ENCODE data around the gene KIAA0513. TPM values are rescaled to one million over a fixed set of nuclear protein-coding genes. Genes with fewer than 3 reads are reported as not detected.

KIAA0513 gene
- total and polyA plus RNA-seq, 2 of the 13 experiments (the other 11 are each of a cell fraction or from before 2014, with no cell fraction given): 1.8 TPM

- TF ChIP-seq LBX2 (CRISPR knock-in tag; IDR thresholded peaks at IDR 0.05; ENCODE audit: borderline replicate concordance): no peak
- TF ChIP-seq ZNF136 (CRISPR knock-in tag; IDR thresholded peaks at IDR 0.05; ENCODE audit: low read depth): no peak
Measured at GRCh38 chr16:85084841-85085510, 57.4 kb downstream of the KIAA0513 start (continued).

DNA sequence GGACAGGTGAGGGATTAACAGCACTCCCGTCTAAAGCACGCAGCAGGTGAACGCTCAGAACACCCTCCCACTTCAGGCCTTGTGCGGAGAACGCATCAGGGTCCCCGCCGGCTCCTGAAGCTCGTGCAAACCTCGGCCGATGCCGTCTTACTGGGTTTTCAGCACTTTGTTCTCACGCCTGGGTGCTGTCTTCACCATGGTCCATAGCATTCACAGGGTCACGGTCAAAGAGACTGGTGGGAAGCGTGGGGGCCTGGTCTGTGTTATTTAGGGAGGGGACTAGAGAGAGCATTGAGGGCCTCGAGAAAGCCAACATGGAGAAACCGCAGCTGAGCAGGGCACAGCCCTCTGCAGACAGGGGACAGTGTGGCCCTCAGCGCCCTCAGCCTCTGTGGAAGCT, 58.1 kb downstream of the KIAA0513 start:
- BruUV-seq (replicated peaks): no TSS peak
- ATAC-seq (no peak), FAIRE-seq (no peak), DNase-seq (ENCODE audit: low spot score) (no peak)
- Histone ChIP-seq H3K4me1 (ENCODE audit: insufficient read depth, low read length) (peaks cover 7% of the 10 kb centered on the region; the same call in 1 of the 2 replicates), H4K20me1 (ENCODE audit: insufficient read depth, low read length) (no peaks in the 10 kb centered on the region; the same call in 1 of the 2 replicates), H3K4me2 (ENCODE audit: low read depth, low read length) (no peak overlapping the region), H3K27me3 (ENCODE audit: control insufficient read depth in 1 of 2, insufficient read depth in 2 of 2, low read length in 2 of 2) (peaks cover 28 to 84% of the 10 kb centered on the region in 2 experiments), H3K9me3 (ENCODE audit: low read length) (no peaks in the 10 kb centered on the region), H3K79me2 (ENCODE audit: insufficient read depth, low read length) (no peaks in the 10 kb centered on the region), H3K27ac (ENCODE audit: extremely low read length, insufficient read depth, low read length) (no peak overlapping the region), H3K9ac (ENCODE audit: insufficient read depth, low read depth, low read length) (no peak overlapping the region), H2AFZ (ENCODE audit: low read length) (no peak overlapping the region), H3K36me3 (replicated peaks in 1 of 2; ENCODE audit: control insufficient read depth in 1 of 2, insufficient read depth in 2 of 2, low read length in 2 of 2) (no peaks in the 10 kb centered on the region), H3K4me3 (replicated peaks in 1 of 3; ENCODE audit: insufficient read depth in 1 of 3, low read depth in 2 of 3, low read length in 3 of 3) (no peak overlapping the region)
- WGBS (ENCODE audit: low lambda C conversion rate): 65% methylated on average over 17 of the region's 17 CpGs
- ChIA-PET POLR2A (interaction anchor here (1.3 kb wide), 1 partner anchor 109 kb away, joined by 4 read pairs; no protein-coding TSS in a partner anchor), CTCF (ENCODE audit: low intra/inter-chr PET ratio, low total read pairs) (interaction anchor here (1.7 kb wide), 1 partner anchor 160 kb away, joined by 6 read pairs; no protein-coding TSS in a partner anchor)
- TF ChIP-seq SP1 (IDR thresholded peaks at IDR 0.05) (no peak), SP1 (CRISPR knock-in tag; IDR thresholded peaks at IDR 0.05) (no peak), PCBP1 (IDR thresholded peaks at IDR 0.05; ENCODE audit: borderline replicate concordance, low read depth, low read length) (no peak), KLF6 (CRISPR knock-in tag; IDR thresholded peaks at IDR 0.05) (no peak), E2F1 (CRISPR knock-in tag; IDR thresholded peaks at IDR 0.05) (no peak), MZF1 (CRISPR knock-in tag; IDR thresholded peaks at IDR 0.05; ENCODE audit: borderline replicate concordance) (no peak), GABPA (IDR thresholded peaks at IDR 0.05; ENCODE audit: low read depth, low read length) (no peak), GABPA (CRISPR knock-in tag; IDR thresholded peaks at IDR 0.05; ENCODE audit: low read depth) (no peak), ZSCAN20 (CRISPR knock-in tag; IDR thresholded peaks at IDR 0.05; ENCODE audit: borderline replicate concordance) (no peak), ZNF557 (CRISPR knock-in tag; IDR thresholded peaks at IDR 0.05) (no peak)
- intact Hi-C loops (cut with micrococcal nuclease; ENCODE audit: unreplicated experiment): loop anchor here (1.0 to 2.0 kb wide), 3 partner anchors 59 to 160 kb away; partner anchors contain the start of gene KIAA0513
- in situ Hi-C loops (cut with HindIII; ENCODE audit: extremely low pct_ligation_motif_present, low pct_unique_long_range_greater_than_20kb): no loop called here

Measured in HepG2 (cell line).